ENCODE data around the gene STX11.
"Not testable (repeated sequence)": the region's sequence is repeated elsewhere in the genome, so short reads cannot be mapped to it uniquely, and the experiment has no call there.

Gene STX11

DNA sequence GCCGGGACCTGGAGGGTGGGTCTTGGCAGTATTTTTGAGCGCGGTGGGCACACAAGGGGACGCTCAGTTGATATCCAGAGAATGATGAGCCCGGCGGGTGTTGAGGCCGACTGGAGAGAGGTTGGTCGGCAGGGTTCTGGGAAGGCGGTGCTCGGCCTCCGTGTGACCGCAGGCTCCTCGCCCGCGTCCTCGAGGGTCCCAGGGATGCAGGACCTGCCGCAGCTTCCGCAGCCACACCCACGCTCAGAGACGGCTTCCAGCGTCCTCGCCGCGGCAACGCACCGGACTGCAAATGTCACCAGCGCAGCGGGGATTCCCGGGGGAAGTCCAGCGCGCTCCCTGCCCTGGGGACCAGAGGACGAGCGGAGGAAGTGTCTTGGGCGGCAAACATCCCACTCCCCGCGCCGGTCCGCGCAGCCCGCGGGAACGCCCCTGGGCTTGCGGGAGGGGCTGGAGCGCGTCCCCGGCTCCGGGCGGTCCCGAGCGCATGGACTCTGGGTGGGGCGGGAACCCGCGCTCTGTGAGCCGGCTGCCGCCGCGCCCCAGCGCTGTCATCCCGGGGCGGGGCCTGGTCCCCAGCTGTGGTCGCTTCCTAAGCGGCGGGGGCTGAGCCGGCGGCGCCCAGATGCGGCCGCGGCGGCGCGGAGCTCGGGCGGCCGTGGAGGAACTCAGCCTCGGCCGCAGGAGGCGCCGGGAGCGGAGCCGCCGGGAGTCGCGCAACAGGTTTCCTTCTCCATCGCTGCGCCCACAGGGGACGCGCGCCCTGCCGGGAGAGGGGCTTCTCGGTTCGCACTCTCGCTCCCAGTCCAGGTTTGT, at the start of gene STX11:
STX11 (plus strand) TSS at position 624 of the 816 bp plus-strand sequence. CDS start 36,111 bp downstream, outside the sequence.
- Mint-ChIP-seq H3K4me3 (peak within 1 kb of the TSS; percentile 86 to 92), H3K4me1 (peaks cover 51% of the 10 kb centered on the region)

GRCh38 chr6:144103026-144103563, 47.2 kb upstream of the STX11 start:
- DNase-seq (no peak), ATAC-seq (no peak)
- peaks cover 21% of the 10 kb centered on the region for H3K4me1 Mint-ChIP-seq
- H3K4me3 Mint-ChIP-seq, result no peak overlapping the region
- H3K27ac Mint-ChIP-seq, result no peak overlapping the region
- no peaks in the 10 kb centered on the region for H3K27me3 Mint-ChIP-seq
- no peaks in the 10 kb centered on the region for H3K9me3 Mint-ChIP-seq

More for the DNA sequence above, at the start of gene STX11:
- DNase-seq (peak; percentile 83 to 94), ATAC-seq (peak; percentile 81)
- Mint-ChIP-seq H3K27me3 (peaks cover 5% of the 10 kb centered on the region), H3K27ac (peak within 1 kb of the TSS; percentile 96 to 98), H3K9me3 (peaks cover 0 to 4% of the 10 kb centered on the region in 2 donors)

GRCh38 chr6:144104488-144104887, 45.8 kb upstream of the STX11 start:
- no peaks in the 10 kb centered on the region for H3K9me3 Mint-ChIP-seq
- H3K4me3 Mint-ChIP-seq, result no peak overlapping the region
- H3K27me3 Mint-ChIP-seq, result no peaks in the 10 kb centered on the region
- H3K4me1 Mint-ChIP-seq, result peaks cover 12% of the 10 kb centered on the region
- no peak overlapping the region for H3K27ac Mint-ChIP-seq
- ATAC-seq, result no peak
- DNase-seq, result no peak

- no peak overlapping the region for H3K4me3 Mint-ChIP-seq
- peak; percentile 35 to 51 for DNase-seq
- ATAC-seq, result peak; percentile 83
- H3K4me1 Mint-ChIP-seq, result peaks cover 11% of the 10 kb centered on the region
- no peaks in the 10 kb centered on the region for H3K9me3 Mint-ChIP-seq
- H3K27me3 Mint-ChIP-seq, result no peaks in the 10 kb centered on the region
- no peak overlapping the region for H3K27ac Mint-ChIP-seq
Measured at GRCh38 chr6:144104898-144105487, 45.3 kb upstream of the STX11 start.

- peak overlapping the region in 1 of 2 donors; percentile 55 for H3K27ac Mint-ChIP-seq
- H3K9me3 Mint-ChIP-seq, result no peaks in the 10 kb centered on the region
- H3K27me3 Mint-ChIP-seq, result no peaks in the 10 kb centered on the region
- no peak overlapping the region for H3K4me3 Mint-ChIP-seq
- peaks cover 11% of the 10 kb centered on the region for H3K4me1 Mint-ChIP-seq
- ATAC-seq (no peak), DNase-seq (no peak)
Measured at GRCh38 chr6:144106206-144106605, 44.1 kb upstream of the STX11 start.

DNA sequence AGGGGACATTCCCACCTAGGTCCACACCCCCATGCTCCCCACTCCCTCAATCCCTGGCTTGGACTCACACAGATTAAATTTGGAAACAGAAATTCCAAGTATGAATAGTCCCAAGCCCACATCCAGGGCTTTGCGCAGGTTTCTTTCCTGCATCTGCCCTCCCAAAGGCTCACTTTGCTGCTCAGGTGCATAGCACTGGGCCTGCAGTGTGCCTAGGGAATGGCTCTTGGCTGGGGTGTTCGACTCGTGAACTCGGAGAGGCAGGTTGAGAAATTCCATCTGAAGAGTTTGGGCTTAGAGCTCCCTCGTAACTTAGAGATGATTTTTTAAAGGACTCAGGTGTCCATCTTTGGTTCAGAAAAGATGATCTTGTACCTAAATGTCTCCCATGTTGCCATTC, 40.1 kb upstream of the STX11 start:
- Mint-ChIP-seq H3K27me3 (no peaks in the 10 kb centered on the region), H3K27ac (no peak overlapping the region), H3K4me3 (no peak overlapping the region), H3K4me1 (peaks cover 6% of the 10 kb centered on the region), H3K9me3 (no peaks in the 10 kb centered on the region)
- ATAC-seq (no peak), DNase-seq (no peak)

- H3K27ac Mint-ChIP-seq, result no peak overlapping the region
- no peak overlapping the region for H3K4me3 Mint-ChIP-seq
- H3K4me1 Mint-ChIP-seq, result no peaks in the 10 kb centered on the region
- ATAC-seq, result no peak
- no peaks in the 10 kb centered on the region for H3K27me3 Mint-ChIP-seq
- DNase-seq, result no peak
- no peaks in the 10 kb centered on the region for H3K9me3 Mint-ChIP-seq
Measured at GRCh38 chr6:144113366-144113765, 37.0 kb upstream of the STX11 start.

GRCh38 chr6:144115219-144115618, 35.1 kb upstream of the STX11 start:
- no peak overlapping the region for H3K4me3 Mint-ChIP-seq
- no peaks in the 10 kb centered on the region for H3K9me3 Mint-ChIP-seq
- H3K4me1 Mint-ChIP-seq, result no peaks in the 10 kb centered on the region
- H3K27me3 Mint-ChIP-seq, result no peaks in the 10 kb centered on the region
- H3K27ac Mint-ChIP-seq, result no peak overlapping the region
- ATAC-seq (no peak), DNase-seq (no peak)

DNA sequence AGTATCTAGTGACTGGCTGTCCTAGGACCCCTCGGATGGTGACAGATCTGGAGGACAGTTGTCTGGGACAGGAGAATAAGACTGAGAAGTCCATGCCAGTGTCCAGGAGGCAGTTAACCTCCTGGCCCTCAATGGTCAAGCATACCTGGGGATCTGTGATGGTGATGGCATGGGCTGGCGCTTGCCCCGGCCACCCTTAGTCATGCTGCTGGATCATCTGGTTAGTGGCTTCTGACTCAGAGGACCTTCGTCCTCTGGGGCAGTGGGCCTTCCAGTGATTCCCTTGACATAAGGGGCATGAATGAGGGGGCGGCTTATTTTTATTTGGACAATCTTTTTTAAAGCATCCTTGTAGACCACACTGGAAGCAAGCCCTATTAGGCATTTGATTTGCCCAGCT, 30.9 kb upstream of the STX11 start:
- Mint-ChIP-seq H3K9me3 (no peaks in the 10 kb centered on the region), H3K4me3 (no peak overlapping the region), H3K27ac (no peak overlapping the region), H3K27me3 (no peaks in the 10 kb centered on the region), H3K4me1 (no peaks in the 10 kb centered on the region)
- ATAC-seq, result no peak
- DNase-seq, result no peak

- H3K27me3 Mint-ChIP-seq, result no peaks in the 10 kb centered on the region
- H3K9me3 Mint-ChIP-seq, result no peaks in the 10 kb centered on the region
- H3K4me1 Mint-ChIP-seq, result no peaks in the 10 kb centered on the region
- DNase-seq, result no peak
- H3K4me3 Mint-ChIP-seq, result no peak overlapping the region
- H3K27ac Mint-ChIP-seq, result no peak overlapping the region
- ATAC-seq, result no peak
Measured at GRCh38 chr6:144122861-144123260, 27.5 kb upstream of the STX11 start.

- Mint-ChIP-seq H3K9me3 (no peaks in the 10 kb centered on the region), H3K27me3 (no peaks in the 10 kb centered on the region), H3K27ac (no peak overlapping the region), H3K4me3 (no peak overlapping the region), H3K4me1 (peaks cover 2% of the 10 kb centered on the region)
- ATAC-seq, result no peak
- DNase-seq, result no peak
Measured at GRCh38 chr6:144123421-144123820, 26.9 kb upstream of the STX11 start.

DNA sequence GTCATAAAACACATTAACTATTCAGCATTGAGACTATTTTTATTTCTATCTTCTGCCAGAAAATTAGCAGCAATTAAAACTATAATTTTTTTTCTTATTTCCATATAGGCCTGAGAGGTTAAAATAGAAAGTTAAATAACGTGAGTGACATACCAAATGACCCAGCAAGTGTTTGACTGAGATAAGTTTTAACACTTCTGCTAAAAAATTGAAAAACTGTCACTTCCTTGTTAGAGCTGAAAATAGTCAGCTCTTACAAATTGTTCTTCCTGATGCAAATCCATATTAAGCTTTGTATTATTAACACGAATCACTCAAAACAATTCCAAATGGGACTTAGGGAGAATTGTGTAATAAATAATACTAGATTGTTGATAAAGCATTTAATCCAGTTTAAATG, 26.5 kb upstream of the STX11 start:
- Mint-ChIP-seq H3K4me3 (no peak overlapping the region), H3K27ac (no peak overlapping the region), H3K9me3 (no peaks in the 10 kb centered on the region), H3K4me1 (peaks cover 6% of the 10 kb centered on the region), H3K27me3 (no peaks in the 10 kb centered on the region)
- no peak for DNase-seq
- ATAC-seq, result no peak

GRCh38 chr6:144127097-144127496, 23.2 kb upstream of the STX11 start:
- Mint-ChIP-seq H3K9me3 (no peaks in the 10 kb centered on the region), H3K27me3 (no peaks in the 10 kb centered on the region), H3K4me3 (no peak overlapping the region), H3K27ac (no peak overlapping the region), H3K4me1 (peaks cover 34% of the 10 kb centered on the region)
- ATAC-seq (no peak), DNase-seq (no peak)

- Mint-ChIP-seq H3K9me3 (peaks cover 0 to 8% of the 10 kb centered on the region in 2 donors), H3K4me3 (no peak overlapping the region), H3K27me3 (no peaks in the 10 kb centered on the region), H3K4me1 (peaks cover 45% of the 10 kb centered on the region), H3K27ac (peak overlapping the region in 1 of 2 donors; percentile 95)
- DNase-seq (no peak), ATAC-seq (no peak)
Measured at GRCh38 chr6:144129469-144129868, 20.8 kb upstream of the STX11 start.

- no peak for DNase-seq
- Mint-ChIP-seq H3K4me1 (peaks cover 45% of the 10 kb centered on the region), H3K4me3 (peak overlapping the region; percentile 76 to 80), H3K27me3 (no peaks in the 10 kb centered on the region), H3K9me3 (peaks cover 0 to 8% of the 10 kb centered on the region in 2 donors), H3K27ac (peak overlapping the region; percentile 95)
- ATAC-seq, result peak; percentile 95
Measured at GRCh38 chr6:144131248-144131709, 19.0 kb upstream of the STX11 start.

GRCh38 chr6:144132167-144132690, 18.1 kb upstream of the STX11 start:
- peak overlapping the region; percentile 75 to 84 for H3K27ac Mint-ChIP-seq
- H3K4me3 Mint-ChIP-seq, result peak overlapping the region; percentile 16 to 58
- not testable (repeated sequence) for H3K27me3 Mint-ChIP-seq, DNase-seq, ATAC-seq, H3K9me3 Mint-ChIP-seq
- peaks cover 45% of the 10 kb centered on the region for H3K4me1 Mint-ChIP-seq

All from stimulated activated naive CD8-positive, alpha-beta T cell treated with anti-CD3 and anti-CD28 coated beads, Interleukin-15, amount 100 ng/mL, for 72 hours (primary cell).